Activated CD8-positive, alpha-beta memory T cell treated with anti-CD3 and anti-CD28 coated beads for 24 hours (primary cell): ENCODE measurements around the gene COQ8B.
"Not testable (repeated sequence)": the region's sequence is repeated elsewhere in the genome, so short reads cannot be mapped to it uniquely, and the experiment has no call there.

Experiments
- DNase-seq: peaks from one replicate; pipeline ENCODE4 v3.0.0-alpha.2; 2020

COQ8B gene

DNA sequence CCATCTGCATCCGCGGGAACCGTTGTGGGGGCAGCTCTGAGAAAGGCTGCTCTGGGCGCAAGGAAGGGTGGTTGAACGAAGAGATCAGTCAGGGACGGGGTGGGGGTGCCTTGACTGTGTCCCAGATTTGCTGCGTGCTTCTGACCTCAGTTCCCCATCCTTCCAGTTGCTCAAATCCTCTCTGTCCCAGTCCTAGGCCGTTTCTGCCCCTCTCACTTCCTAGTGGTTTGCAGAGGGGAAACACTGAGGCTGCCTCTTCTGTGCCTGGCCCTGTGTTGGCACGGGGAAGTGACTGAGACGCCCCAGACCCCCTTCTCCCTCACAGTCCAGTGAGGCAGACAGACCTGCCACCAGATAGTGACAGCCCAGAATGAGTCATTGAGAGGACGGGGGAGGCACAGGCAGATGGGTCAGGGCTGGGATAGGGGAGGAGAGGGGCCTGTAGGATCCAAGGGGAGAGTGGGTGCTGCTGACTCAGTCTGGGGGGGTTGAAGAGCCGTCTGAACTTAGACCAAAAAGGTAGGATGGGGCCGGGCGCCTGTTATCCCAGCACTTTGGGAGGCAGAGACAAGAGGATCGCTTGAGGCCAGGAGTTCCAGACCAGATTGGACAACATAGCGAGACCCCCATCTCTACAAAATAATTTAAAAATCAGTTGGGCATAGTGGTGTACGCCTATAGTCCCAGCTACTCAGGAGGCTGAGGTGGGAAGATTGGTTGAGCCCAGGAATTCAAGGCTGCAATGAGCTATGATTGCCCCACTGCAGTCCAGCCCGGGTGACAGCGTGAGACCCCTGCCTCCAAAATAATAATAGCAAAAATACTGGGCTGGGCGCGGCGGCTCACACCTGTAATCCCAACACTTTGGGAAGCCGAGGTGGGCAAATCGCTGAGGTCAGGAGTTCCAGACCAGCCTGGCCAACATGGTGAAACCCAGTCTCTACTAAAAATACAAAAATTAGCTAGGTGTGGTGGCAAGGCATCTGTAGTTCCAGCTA, 52.7 kb downstream of the COQ8B start:
- peak; percentile 70 for DNase-seq

DNA sequence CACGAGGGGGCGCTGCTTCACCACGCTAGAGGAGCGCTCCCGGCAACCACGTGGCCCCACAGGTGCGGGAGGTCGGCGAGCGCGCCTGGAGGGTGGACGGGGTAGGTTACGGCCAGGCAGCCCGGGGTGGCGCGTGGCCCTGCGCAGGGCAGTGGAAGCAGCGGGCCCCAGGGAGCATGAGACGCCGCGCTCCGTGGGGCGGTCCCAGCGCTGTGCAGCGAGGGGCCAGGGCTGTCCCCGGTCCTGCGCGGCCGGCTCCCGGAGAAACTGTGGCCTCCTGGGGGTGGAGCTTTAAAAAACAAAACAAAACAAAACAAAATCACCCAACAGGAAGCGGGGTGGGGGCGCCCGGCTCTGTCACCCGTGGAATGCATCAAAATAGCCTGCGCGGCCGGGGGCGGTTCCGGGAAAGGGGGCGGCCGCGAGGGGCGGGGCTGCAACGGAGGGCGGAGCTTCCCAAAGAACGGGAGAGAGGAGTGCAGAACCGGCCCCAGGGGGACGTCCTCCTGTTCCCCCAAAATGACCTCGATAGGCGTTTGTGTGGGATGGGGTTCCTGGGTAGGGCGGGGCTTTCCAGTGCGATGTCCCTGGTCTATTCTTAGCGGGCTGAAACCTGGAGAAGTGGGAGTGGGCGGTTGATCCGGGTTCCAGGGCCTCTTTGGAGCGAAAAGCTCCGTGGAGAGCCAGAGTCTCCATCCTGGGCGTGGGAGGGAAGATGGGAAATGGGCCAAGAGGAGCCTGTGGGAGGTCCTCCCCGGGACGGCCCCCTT, 53.6 kb downstream of the COQ8B start:
- peak; percentile 98 for DNase-seq

DNA sequence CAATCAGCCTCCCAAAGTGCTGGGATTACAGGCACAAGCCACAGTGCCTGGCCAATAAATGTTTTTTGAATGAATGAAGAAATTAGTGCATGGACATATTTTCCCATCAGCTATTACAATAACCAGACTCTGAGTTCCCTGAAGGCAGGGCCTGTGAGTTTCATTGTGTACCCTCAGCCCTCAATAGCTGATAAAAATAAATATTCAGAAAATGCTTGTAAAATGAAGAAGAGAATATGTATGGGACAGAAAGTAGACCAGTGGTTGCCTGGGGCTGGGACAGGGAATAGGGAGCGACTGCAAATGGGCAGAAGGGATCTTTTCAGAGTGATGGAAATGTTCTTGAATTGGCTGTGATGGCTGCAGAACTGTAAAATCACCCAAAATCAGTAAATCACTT, 55.1 kb downstream of the COQ8B start:
- DNase-seq = no peak

DNA sequence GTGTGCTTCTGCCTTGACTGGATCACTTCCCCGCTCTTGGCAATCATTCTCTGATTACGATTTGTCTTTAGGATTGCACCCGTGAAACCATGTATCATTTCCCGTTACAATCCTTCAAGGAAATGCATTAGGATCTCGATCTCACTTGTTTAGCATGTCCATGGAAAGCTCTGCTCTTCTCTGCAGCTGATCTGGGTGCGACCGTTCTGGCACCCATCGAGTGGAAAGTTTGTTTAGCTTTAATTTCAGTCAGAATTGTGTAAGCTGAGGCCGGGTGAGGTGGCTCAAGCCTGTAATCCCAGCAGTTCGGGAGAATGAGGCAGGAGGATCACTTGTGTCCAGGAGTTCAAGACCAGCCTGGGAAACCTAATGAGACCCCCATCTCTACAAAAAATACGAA, 57.1 kb downstream of the COQ8B start:
- no peak for DNase-seq

DNA sequence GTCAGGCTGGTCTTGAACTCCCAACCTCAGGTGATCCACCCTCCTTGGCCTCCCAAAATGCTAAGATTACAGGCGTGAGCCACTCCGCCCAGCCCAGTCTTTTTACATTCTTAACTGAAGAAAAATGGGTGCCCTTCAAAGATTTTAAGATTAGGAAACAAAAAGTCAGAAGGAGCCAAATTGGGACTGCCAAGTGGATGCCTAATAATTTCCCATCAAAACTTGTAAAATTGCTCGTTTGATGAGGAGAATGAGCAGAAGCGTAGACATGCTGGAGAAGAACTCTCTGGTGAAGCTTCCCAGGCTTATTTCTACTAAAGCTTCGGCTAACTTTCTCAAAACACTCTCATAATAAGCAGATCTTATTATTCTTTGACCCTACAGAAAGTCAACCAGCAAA, 57.6 kb downstream of the COQ8B start:
- DNase-seq = no peak

DNA sequence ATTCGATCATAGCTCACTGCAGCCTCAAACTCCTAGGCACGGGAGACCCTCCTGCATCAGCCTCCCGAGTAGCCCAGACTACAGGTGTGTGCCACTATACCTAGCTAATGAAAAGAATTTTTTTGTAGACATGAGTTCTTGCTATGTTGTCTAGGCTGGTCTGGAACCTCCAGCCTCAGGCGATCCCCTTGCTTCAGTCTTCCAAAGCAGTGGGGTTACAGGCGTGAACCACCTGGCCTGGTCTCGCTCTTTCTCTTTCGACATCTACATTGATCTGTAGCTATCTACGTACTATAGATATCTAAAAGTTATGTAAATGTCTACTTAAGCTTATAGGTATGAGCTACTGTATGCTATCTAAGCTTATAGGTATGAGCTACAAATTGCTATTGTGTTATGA, 58.7 kb downstream of the COQ8B start:
- DNase-seq = no peak

DNA sequence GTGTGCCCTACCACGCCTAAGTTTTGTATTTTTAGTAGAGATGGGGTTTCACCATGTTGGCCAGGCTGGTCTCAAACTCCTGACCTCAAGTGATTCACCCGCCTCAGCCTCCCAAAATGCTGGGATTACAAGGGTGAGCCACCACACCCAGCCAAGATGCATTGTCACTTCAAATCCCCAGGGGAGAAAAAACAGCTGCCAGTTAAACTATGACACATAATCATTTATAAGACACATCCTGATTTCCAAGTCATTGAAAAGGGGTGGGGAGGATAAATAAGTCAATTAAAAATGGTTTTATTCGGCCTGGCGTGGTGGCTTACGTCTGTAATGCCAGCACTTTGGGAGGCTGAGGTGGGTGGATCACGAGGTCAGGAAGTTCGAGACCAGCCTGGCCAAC, 61.0 kb downstream of the COQ8B start:
- not testable (repeated sequence) for DNase-seq

DNA sequence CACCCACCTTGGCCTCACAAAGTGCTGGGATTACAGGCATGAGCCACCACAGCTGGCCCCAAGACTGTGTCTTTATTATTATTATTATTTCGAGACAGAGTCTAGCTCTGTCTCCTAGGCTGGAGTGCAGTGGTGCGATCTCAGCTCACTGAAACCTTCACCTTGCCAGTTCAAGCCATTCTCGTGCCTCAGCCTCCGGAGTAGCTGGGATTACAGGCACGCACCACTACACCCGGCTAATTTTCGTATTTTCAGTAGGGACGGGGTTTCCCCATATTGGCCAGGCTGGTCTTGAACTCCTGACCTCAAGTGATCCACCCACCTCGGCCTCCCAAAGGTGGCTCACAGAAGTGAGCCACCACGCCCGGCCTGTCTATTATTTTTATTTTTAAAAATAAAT, 64.4 kb downstream of the COQ8B start:
- not testable (repeated sequence) for DNase-seq

DNA sequence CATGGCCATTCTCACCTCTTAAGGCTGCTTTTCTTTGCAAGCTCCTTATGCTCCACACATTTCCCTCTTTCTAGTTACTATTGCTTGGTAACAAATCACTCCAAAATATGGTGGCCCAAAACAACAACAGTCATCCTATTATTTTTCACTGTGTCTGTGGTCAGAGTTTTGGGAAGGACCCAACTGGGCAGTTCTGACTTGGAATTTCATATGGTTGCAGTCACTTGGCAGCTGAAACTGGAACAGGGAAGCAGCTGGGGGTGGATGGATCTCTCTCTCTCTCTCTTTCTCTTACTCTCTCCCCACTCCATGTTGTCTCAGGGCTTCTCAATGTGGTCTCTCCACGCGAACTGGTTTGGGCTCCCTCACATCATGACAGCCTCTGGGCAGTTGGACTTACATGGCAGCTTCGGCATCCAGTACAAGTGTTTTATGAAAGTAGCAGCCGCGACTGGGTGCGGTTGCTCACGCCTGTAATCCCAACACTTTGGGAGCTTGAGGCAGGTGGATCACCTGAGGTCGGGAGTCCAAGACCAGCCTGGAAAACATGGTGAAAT, 65.9 kb downstream of the COQ8B start:
- no peak for DNase-seq

DNA sequence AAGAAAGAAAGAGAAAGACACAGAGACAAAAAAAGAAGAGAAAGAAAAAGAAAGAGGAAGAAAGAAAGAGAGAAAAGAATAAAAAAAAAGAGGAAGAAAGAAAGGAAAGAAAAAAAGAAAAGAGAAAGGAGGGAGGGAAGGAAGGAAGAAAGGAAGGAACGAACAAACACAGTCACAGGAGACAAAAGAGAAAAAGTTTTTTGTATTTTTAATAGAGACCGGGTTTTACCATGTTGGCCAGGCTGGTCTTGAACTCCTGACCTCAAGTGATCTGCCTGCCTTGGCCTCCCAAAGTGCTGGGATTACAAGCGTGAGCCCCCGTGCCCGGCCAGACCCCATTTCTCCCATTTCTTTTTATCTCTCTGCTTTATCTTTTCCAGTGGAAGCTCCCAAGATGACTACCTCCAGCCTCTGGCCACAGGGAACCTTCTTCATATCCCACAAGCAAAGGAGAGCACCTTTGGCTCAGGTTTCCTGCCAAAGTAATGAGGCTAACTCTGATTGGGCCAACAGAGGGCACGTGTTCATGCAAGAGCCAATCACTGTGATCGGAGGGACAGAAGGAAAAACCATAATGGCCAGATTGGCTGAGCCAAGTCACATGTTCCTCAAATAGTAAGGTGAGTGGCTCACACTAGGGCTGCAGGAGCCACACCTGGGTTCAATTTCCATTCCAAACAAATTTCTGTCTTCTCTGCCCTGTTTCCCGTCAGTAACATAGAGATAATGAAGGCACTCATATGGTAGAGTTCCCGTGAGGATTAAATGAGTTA, 66.6 kb downstream of the COQ8B start:
- not testable (repeated sequence) for DNase-seq

DNA sequence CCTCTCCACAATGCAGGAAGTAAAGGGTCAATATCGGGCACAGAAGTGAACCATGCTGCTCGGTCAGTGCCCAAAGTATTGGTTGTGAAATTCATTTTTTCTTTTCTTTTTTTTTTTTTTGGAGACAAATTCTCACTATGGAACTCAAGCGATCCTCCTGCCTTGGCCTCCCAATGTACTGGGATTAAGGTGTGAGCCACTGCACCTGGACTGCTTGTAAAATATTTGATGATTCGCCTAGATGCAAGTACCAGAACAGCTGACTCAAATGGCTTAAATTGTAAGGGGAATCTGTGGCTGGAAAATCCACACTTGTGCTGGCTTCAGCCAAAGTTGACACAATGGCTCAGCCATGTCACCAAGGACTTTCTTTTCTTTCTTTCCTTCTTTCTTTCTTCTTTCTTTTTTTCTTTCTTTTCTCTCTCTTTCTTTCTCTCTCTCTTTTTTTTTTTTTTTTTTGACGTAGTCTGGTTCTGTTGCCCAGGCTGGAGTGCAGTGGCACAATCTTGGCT, 69.9 kb downstream of the COQ8B start:
- no peak for DNase-seq

DNA sequence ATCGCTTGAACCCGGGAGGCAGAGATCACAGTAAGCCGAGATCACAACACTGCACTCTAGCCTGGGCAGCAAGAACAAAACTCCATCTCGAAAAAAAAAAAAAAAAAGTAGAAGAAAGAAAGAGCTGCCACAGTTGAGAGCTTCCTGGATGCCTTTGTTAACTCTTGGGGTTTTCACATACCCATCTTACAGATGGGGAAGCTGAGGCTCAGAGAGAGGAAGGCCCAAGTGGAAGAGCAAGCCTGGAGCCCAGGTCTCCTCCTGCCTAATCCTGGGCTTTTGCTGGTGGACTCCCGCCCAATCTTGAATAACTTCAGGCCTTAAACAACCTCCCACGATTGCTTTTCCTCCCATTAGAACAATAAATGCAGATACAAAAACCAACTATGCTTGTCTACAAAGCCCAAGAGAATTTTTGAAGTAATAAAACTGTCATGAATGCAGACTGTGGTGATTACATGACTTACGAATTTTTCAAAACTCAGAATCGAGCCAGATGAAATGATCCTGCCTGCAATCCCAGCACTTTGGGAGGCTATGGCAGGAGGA, 73.9 kb downstream of the COQ8B start:
- DNase-seq = no peak

DNA sequence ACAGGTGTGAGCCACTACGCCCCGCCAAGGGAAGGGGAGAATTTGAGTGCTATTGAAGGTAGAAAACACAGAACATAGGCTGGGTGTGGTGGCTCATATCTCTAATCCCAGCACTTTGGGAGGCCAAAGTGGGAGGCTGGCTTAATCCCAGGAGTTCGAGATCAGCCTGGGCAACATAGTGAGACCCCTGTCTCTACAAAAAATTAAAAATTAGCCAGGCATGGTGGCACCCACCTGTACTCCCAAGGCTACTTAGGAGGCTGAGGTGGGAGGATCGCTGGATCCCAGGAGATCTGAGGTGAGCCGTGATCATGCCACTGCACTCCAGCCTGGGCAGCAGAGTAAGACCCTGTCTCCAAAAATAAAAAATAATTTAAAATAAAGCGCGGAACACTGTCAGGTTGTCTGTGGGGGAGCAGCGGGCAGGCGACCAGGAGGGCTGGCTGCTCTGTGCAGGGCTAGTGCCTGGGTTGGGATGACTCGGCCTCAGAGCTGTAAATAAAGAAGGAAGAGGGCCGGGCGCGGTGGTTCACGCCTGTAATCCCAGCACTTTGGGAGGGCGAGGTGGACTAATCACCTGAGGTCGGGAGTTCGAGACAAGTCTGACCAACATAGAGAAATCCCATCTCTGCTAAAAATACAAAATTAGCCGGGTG, 74.5 kb downstream of the COQ8B start:
- DNase-seq = no peak
